HG03060 (cell line): ENCODE data around the gene L3MBTL1.

Source experiments
- ATAC-seq: cut with Tn5 transposase; IDR thresholded peaks from one replicate; pipeline ENCODE4 v1.9.1; 2021; ENCODE audit warnings: low read depth, moderate number of reproducible peaks; ENCODE audit not compliant: unreplicated experiment

Gene L3MBTL1

GRCh38 chr20:43554369-43554768, 46.9 kb downstream of the L3MBTL1 start:
- ATAC-seq = no peak

- no peak for ATAC-seq
Observed at GRCh38 chr20:43558412-43559146, 51.1 kb downstream of the L3MBTL1 start, which contains the start of gene SGK2. TSS of gene SGK2 (plus strand) at chr20:43559027. CDS start at chr20:43566496, 7,469 bp downstream.

- ATAC-seq = no peak
Observed at GRCh38 chr20:43559147-43559987, 51.9 kb downstream of the L3MBTL1 start.

- ATAC-seq = no peak
Observed at GRCh38 chr20:43560974-43561373, 53.5 kb downstream of the L3MBTL1 start.

- ATAC-seq = no peak
Observed at GRCh38 chr20:43563429-43563828, 55.9 kb downstream of the L3MBTL1 start.

- ATAC-seq = no peak
Observed at GRCh38 chr20:43563991-43564390, 56.5 kb downstream of the L3MBTL1 start.

GRCh38 chr20:43564455-43564854, 57.0 kb downstream of the L3MBTL1 start:
- ATAC-seq = no peak

- no peak for ATAC-seq
Observed at GRCh38 chr20:43564993-43565757, 57.7 kb downstream of the L3MBTL1 start.

- no peak for ATAC-seq
Observed at GRCh38 chr20:43565758-43566104, 58.2 kb downstream of the L3MBTL1 start.

- ATAC-seq = no peak
Observed at GRCh38 chr20:43567477-43567876, 60.0 kb downstream of the L3MBTL1 start.

- no peak for ATAC-seq
Observed at GRCh38 chr20:43568706-43569105, 61.2 kb downstream of the L3MBTL1 start.

GRCh38 chr20:43569282-43569681, 61.8 kb downstream of the L3MBTL1 start:
- ATAC-seq = no peak

- no peak for ATAC-seq
Observed at GRCh38 chr20:43570496-43570895, 63.0 kb downstream of the L3MBTL1 start.

- no peak for ATAC-seq
Observed at GRCh38 chr20:43571310-43571709, 63.8 kb downstream of the L3MBTL1 start.

- ATAC-seq = no peak
Observed at GRCh38 chr20:43571771-43572170, 64.3 kb downstream of the L3MBTL1 start.

- ATAC-seq = no peak
Observed at GRCh38 chr20:43572891-43573290, 65.4 kb downstream of the L3MBTL1 start.

- ATAC-seq = no peak
Observed at GRCh38 chr20:43576108-43576507, 68.6 kb downstream of the L3MBTL1 start.

GRCh38 chr20:43579861-43580793, 72.6 kb downstream of the L3MBTL1 start:
- ATAC-seq = no peak

GRCh38 chr20:43583133-43583864, 75.8 kb downstream of the L3MBTL1 start:
- ATAC-seq = no peak
